Measurements from ENCODE around the gene VSTM2B.

VSTM2B gene

DNA sequence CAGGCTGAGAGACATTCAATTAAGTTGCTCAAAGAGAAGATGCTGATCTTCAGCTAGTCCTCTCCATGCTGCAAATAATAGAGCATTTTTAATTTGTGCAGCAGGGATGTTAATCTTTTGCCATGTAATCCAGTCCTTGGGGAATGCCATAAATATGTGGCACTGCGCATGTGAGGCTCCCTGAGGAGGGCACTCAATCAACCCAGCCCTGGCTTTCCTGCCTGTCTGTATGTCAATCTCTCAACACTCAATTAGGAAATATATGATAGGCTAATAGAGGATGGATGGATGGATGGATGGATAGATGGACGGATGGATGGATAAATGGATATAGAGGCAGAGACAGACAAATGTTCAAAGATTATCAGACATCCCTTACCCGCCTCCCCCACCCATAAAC is 48.7 kb downstream of the VSTM2B start:
- Histone ChIP-seq H3K79me2 (ENCODE audit: low read length) (no peaks in the 10 kb centered on the region), H3K4me2 (ENCODE audit: low read length) (no peak overlapping the region), H3K4me3 (ENCODE audit: low read length) (no peak overlapping the region), H3K4me1 (ENCODE audit: low read length) (peaks cover 24% of the 10 kb centered on the region), H3K9me3 (ENCODE audit: insufficient read depth, low read length) (no peaks in the 10 kb centered on the region), H3K27me3 (ENCODE audit: low read depth, low read length) (peaks cover 58% of the 10 kb centered on the region), H2AFZ (ENCODE audit: low read depth, low read length) (no peak overlapping the region), H4K20me1 (ENCODE audit: insufficient read depth, low read length) (no peaks in the 10 kb centered on the region), H3K27ac (ENCODE audit: low read length) (no peak overlapping the region), H3K36me3 (replicated peaks; ENCODE audit: low read depth, low read length) (no peaks in the 10 kb centered on the region), H3K9ac (ENCODE audit: low read length) (no peak overlapping the region)
- TF ChIP-seq EZH2phosphoT487 (IDR thresholded peaks at IDR 0.05; ENCODE audit: low read depth), result no peak
- TF ChIP-seq, protein P1, sequence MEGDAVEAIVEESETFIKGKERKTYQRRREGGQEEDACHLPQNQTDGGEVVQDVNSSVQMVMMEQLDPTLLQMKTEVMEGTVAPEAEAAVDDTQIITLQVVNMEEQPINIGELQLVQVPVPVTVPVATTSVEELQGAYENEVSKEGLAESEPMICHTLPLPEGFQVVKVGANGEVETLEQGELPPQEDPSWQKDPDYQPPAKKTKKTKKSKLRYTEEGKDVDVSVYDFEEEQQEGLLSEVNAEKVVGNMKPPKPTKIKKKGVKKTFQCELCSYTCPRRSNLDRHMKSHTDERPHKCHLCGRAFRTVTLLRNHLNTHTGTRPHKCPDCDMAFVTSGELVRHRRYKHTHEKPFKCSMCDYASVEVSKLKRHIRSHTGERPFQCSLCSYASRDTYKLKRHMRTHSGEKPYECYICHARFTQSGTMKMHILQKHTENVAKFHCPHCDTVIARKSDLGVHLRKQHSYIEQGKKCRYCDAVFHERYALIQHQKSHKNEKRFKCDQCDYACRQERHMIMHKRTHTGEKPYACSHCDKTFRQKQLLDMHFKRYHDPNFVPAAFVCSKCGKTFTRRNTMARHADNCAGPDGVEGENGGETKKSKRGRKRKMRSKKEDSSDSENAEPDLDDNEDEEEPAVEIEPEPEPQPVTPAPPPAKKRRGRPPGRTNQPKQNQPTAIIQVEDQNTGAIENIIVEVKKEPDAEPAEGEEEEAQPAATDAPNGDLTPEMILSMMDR (IDR thresholded peaks at IDR 0.05; ENCODE audit: low read depth, low read length), result no peak

DNA sequence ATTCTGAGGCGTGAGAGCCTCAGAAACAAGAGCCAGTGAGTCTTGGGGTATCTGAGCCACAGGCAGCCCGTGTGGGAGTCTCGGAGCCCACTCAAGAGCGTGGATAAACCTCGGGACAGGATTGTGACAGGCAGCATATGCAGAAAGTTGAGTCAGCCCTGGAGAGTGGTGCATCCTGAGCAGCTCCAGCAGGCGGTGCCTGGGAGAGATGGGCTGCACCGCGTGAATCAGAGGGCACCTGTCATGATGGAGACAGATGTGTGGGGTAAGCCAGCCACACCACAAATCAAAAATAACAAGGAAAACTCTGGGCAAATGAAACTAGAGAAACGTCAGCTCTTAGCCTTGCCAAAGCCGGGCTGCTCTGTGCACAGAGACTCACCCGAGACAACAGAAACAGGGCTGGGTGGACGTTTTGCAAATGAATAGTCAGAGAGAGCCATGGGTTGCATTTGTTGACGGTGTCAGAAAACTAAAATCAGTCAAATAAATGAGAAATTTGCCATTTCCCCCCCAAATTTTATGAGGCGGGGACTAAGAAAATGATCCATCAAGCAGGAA is 50.3 kb downstream of the VSTM2B start:
- peak overlapping the region; percentile 73 for H3K4me3 ChIP-seq (ENCODE audit: low read length)
- no peak for TF ChIP-seq EZH2phosphoT487 (IDR thresholded peaks at IDR 0.05; ENCODE audit: low read depth)
- TF ChIP-seq, protein P1 (IDR thresholded peaks at IDR 0.05; ENCODE audit: low read depth, low read length), result no peak
- H2AFZ ChIP-seq (ENCODE audit: low read depth, low read length), result 0 out of 2 replicates have a peak overlapping the region, but pooled peaks have one; percentile 40
- peak overlapping the region; percentile 99 for H3K4me2 ChIP-seq (ENCODE audit: low read length)
- no peaks in the 10 kb centered on the region for H4K20me1 ChIP-seq (ENCODE audit: insufficient read depth, low read length)
- H3K36me3 ChIP-seq (replicated peaks; ENCODE audit: low read depth, low read length), result no peaks in the 10 kb centered on the region
- H3K9ac ChIP-seq (ENCODE audit: low read length), result peak overlapping the region; percentile 38; the same call in 1 of the 2 replicates
- H3K4me1 ChIP-seq (ENCODE audit: low read length), result peaks cover 24% of the 10 kb centered on the region
- H3K27ac ChIP-seq (ENCODE audit: low read length), result no peak overlapping the region
- H3K9me3 ChIP-seq (ENCODE audit: insufficient read depth, low read length), result no peaks in the 10 kb centered on the region
- H3K27me3 ChIP-seq (ENCODE audit: low read depth, low read length), result peaks cover 51% of the 10 kb centered on the region
- H3K79me2 ChIP-seq (ENCODE audit: low read length), result no peaks in the 10 kb centered on the region

DNA sequence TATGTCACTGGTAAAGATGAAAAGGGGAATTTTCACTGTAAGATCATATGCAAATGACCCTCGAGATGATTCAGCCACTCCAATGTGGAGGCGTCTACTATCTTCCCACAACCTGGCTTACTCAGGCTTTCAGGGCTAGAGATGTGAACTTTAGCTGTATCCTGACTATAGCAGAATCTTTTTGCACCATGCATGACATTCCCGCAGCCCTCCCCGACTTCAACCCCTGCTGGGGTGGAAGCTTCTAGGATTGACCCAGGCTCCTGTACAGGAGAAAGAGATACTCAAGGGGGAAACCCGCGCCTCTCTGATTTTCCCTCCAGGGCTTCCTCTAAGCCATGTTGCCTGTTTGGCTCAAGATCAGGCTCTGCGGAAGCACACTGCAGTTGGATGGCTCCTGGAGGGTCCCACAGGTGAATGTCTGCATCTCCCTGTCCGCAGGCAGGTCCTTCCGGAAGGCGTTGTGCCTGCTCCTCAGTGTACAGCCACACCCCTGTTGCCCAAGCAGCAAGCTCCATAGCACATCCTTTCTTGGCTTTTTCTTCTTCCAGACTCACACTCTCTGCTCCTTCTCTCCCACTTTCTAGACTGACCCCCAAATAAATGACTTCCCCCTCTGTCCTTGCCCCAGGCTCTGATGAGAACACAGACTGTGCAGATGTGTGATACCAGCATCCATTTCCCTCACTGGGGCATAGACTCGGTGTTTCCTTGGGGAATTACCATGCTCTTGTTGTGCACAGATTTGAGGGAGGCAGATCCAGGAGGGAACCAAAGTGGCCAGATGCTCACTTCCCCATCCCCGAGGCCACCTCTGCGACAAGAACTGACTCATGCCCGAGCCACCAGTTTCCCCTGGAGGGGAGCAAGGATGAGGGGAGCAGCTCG is 51.2 kb downstream of the VSTM2B start:
- Histone ChIP-seq H3K9ac (ENCODE audit: low read length) (peak overlapping the region; percentile 38; the same call in 1 of the 2 replicates), H3K27me3 (ENCODE audit: low read depth, low read length) (peaks cover 43% of the 10 kb centered on the region), H3K4me1 (ENCODE audit: low read length) (peaks cover 24% of the 10 kb centered on the region), H2AFZ (ENCODE audit: low read depth, low read length) (peak overlapping the region; percentile 67; the same call in 1 of the 2 replicates), H3K9me3 (ENCODE audit: insufficient read depth, low read length) (no peaks in the 10 kb centered on the region), H3K79me2 (ENCODE audit: low read length) (no peaks in the 10 kb centered on the region), H3K36me3 (replicated peaks; ENCODE audit: low read depth, low read length) (no peaks in the 10 kb centered on the region), H4K20me1 (ENCODE audit: insufficient read depth, low read length) (no peaks in the 10 kb centered on the region), H3K27ac (ENCODE audit: low read length) (peak overlapping the region; percentile 13; the same call in 1 of the 2 replicates), H3K4me2 (ENCODE audit: low read length) (peak overlapping the region; percentile 99), H3K4me3 (ENCODE audit: low read length) (peak overlapping the region; percentile 73)
- TF ChIP-seq, protein P1 (IDR thresholded peaks at IDR 0.05; ENCODE audit: low read depth, low read length), result no peak
- no peak for TF ChIP-seq EZH2phosphoT487 (IDR thresholded peaks at IDR 0.05; ENCODE audit: low read depth)

DNA sequence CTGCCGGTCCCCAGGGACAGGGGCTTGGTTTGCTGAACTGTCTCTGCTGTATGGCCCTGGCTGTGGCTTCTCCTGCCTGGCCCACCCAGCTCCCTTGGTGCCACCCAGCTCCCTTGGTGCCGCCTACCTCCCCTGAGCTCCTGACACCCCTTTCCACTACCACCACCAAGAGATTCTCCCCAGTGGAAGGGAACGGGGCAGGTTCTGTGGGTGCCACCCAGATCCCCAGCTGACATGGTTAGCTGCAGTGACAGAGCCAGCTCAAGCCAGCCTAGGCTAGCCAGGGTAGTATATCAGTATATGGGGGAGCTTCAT is 51.8 kb downstream of the VSTM2B start:
- H4K20me1 ChIP-seq (ENCODE audit: insufficient read depth, low read length), result no peaks in the 10 kb centered on the region
- TF ChIP-seq, protein P1 (IDR thresholded peaks at IDR 0.05; ENCODE audit: low read depth, low read length), result no peak
- TF ChIP-seq EZH2phosphoT487 (IDR thresholded peaks at IDR 0.05; ENCODE audit: low read depth), result no peak
- H2AFZ ChIP-seq (ENCODE audit: low read depth, low read length), result no peak overlapping the region
- no peak overlapping the region for H3K4me3 ChIP-seq (ENCODE audit: low read length)
- peak overlapping the region; percentile 99 for H3K4me2 ChIP-seq (ENCODE audit: low read length)
- no peak overlapping the region for H3K9ac ChIP-seq (ENCODE audit: low read length)
- H3K27me3 ChIP-seq (ENCODE audit: low read depth, low read length), result peaks cover 37% of the 10 kb centered on the region
- no peaks in the 10 kb centered on the region for H3K9me3 ChIP-seq (ENCODE audit: insufficient read depth, low read length)
- no peaks in the 10 kb centered on the region for H3K36me3 ChIP-seq (replicated peaks; ENCODE audit: low read depth, low read length)
- H3K79me2 ChIP-seq (ENCODE audit: low read length), result no peaks in the 10 kb centered on the region
- peaks cover 24% of the 10 kb centered on the region for H3K4me1 ChIP-seq (ENCODE audit: low read length)
- no peak overlapping the region for H3K27ac ChIP-seq (ENCODE audit: low read length)
